A549 (cell line): ENCODE data around the gene CFAP92. TPM values are rescaled to one million over a fixed set of nuclear protein-coding genes. Genes with fewer than 3 reads are reported as not detected.

ENCODE experiments used
- ATAC-seq, 2 experiments: fragments of 200-7000 bp in 1 of 2; fragments of >200 bp in 1 of 2; cut with Nextera tagmentation in 1 of 2; cut with Tn5 transposase in 1 of 2; 3 replicates each; pipeline versions ENCODE4 v1.8.0 to v1.9.1; 2018 to 2020; ENCODE audit warnings: mild to moderate bottlenecking in 1 of 2, moderate library complexity in 1 of 2
- CTCF ChIA-PET: fragments of 300-600 bp; sonication (Branson Sonifier 250); formaldehyde crosslinking; extraction: SDS; loops from one replicate; lab custom pipeline; 2021; ENCODE audit warnings: antibody characterized with exemption, inconsistent platforms; lab: Yijun Ruan, JAX
- POLR2A ChIA-PET: fragments of 350-600 bp; formaldehyde crosslinking; extraction: SDS; loops from one replicate; lab custom pipeline; 2021; ENCODE audit warnings: antibody characterized with exemption, inconsistent platforms; lab: Yijun Ruan, JAX
- DNase-seq, 2 experiments: peaks; one replicate each; pipeline versions ENCODE4 v3.0.0 to v3.0.0-alpha.2; 2011 to 2016; ENCODE audit warnings: low read depth in 1 of 2, low spot score in 1 of 2
- FAIRE-seq: peaks from 2 replicates; lab custom pipeline; 2011; peaks lifted over from hg19 to GRCh38; lab: Jason Lieb, UNC
- H3K27ac ChIP-seq, 2 experiments: fragments of >200 bp; sonication (Bioruptor Twin); formaldehyde crosslinking; 3 replicates each; pipeline ENCODE4 v1.5.1; 2016 to 2017
- H3K4me1 ChIP-seq: fragments of >200 bp; sonication (Bioruptor Twin); formaldehyde crosslinking; 3 replicates; pipeline ENCODE4 v1.6.1; 2016
- H3K4me2 ChIP-seq: fragments of >200 bp; sonication (Bioruptor Twin); formaldehyde crosslinking; 3 replicates; pipeline ENCODE4 v1.6.1; 2016
- H3K4me3 ChIP-seq: fragments of >200 bp; sonication (Bioruptor Twin); formaldehyde crosslinking; 3 replicates; pipeline ENCODE4 v1.5.1; 2016
- H3K9me3 ChIP-seq: fragments of >200 bp; sonication (Bioruptor Twin); formaldehyde crosslinking; 3 replicates; pipeline ENCODE4 v1.6.1; 2016
- BHLHE40 ChIP-seq: IDR thresholded peaks from 2 replicates; pipeline ENCODE4 v1.6.1; 2012; ENCODE audit warnings: low read depth, low read length, inconsistent platforms
- CEBPB ChIP-seq, 2 experiments: fragments of >200 bp in 1 of 2; sonication (Bioruptor Twin) in 1 of 2; formaldehyde crosslinking in 1 of 2; IDR thresholded peaks; 2 replicates each; pipeline ENCODE4 v1.6.1; 2012 to 2016
- CHD2 ChIP-seq: fragments of 150-350 bp; IDR thresholded peaks from 2 replicates; pipeline ENCODE4 v1.6.1; 2014; ENCODE audit warnings: low read length; ENCODE audit not compliant: partially characterized antibody
- CTCF ChIP-seq: fragments of >200 bp; sonication (Bioruptor Twin); formaldehyde crosslinking; IDR thresholded peaks from 3 replicates; pipeline ENCODE4 v1.5.1; 2016
- E2F6 ChIP-seq: IDR thresholded peaks from 2 replicates; pipeline ENCODE4 v1.6.1; 2012; ENCODE audit warnings: low read depth, borderline replicate concordance
- EHF ChIP-seq: fragments of 250-450 bp; sonication (Bioruptor Pico); IDR thresholded peaks from 2 replicates; pipeline ENCODE4 v1.5.0; 2020; ENCODE audit warnings: mild to moderate bottlenecking
- ESRRA ChIP-seq: fragments of 150-350 bp; IDR thresholded peaks from 2 replicates; pipeline ENCODE4 v1.6.1; 2014; ENCODE audit warnings: mild to moderate bottlenecking, low read length, borderline replicate concordance
- FOSB ChIP-seq: fragments of 250-450 bp; sonication (Bioruptor Pico); IDR thresholded peaks from 2 replicates; pipeline ENCODE4 v1.5.0; 2020; ENCODE audit warnings: mild to moderate bottlenecking, moderate library complexity
- FOSL2 ChIP-seq, 2 experiments: fragments of 450-650 bp in 1 of 2; fragments of >200 bp in 1 of 2; sonication (Bioruptor Twin) in 1 of 2; formaldehyde crosslinking; IDR thresholded peaks; 2 replicates each; pipeline versions ENCODE4 v1.5.0 to v1.6.1; 2016 to 2020; ENCODE audit warnings: mild to moderate bottlenecking in 1 of 2, moderate library complexity in 1 of 2
- HDAC2 ChIP-seq: fragments of 200-600 bp; sonication (generic); IDR thresholded peaks from 2 replicates; pipeline ENCODE4 v1.6.1; 2016
- HEYL ChIP-seq: fragments of 250-450 bp; sonication (Bioruptor Pico); IDR thresholded peaks from 2 replicates; pipeline ENCODE4 v1.8.0; 2021; ENCODE audit warnings: mild to moderate bottlenecking, moderate library complexity
- JUNB ChIP-seq: fragments of >200 bp; sonication (Bioruptor Twin); formaldehyde crosslinking; IDR thresholded peaks from 2 replicates; pipeline ENCODE4 v1.6.1; 2016
- KDM5A ChIP-seq: fragments of 200-600 bp; sonication (generic); IDR thresholded peaks from 2 replicates; pipeline ENCODE4 v1.6.1; 2016; ENCODE audit warnings: antibody characterized with exemption, mild to moderate bottlenecking
- MAFK ChIP-seq: fragments of 450-650 bp; IDR thresholded peaks from 2 replicates; pipeline ENCODE4 v1.6.1; 2014; ENCODE audit not compliant: partially characterized antibody
- PBX3 ChIP-seq: IDR thresholded peaks from 2 replicates; pipeline ENCODE4 v1.6.1; 2012
- POLR2A ChIP-seq: IDR thresholded peaks from 2 replicates; pipeline ENCODE4 v1.6.1; 2012; ENCODE audit warnings: mild to moderate bottlenecking, low read length
- POLR2AphosphoS2 ChIP-seq: conservative IDR thresholded peaks from 2 replicates; pipeline ENCODE4 v1.6.1; 2012; ENCODE audit warnings: low read length, improper control_type of control experiment, inconsistent platforms
- RFX5 ChIP-seq: fragments of 450-650 bp; IDR thresholded peaks from 2 replicates; pipeline ENCODE4 v1.7.1; 2014; ENCODE audit warnings: antibody characterized with exemption, mild to moderate bottlenecking, moderate library complexity
- RNF2 ChIP-seq: fragments of 200-600 bp; sonication (generic); IDR thresholded peaks from 2 replicates; pipeline ENCODE4 v1.6.1; 2016; ENCODE audit warnings: low read depth, mild to moderate bottlenecking, antibody characterized with exemption, moderate library complexity, borderline replicate concordance
- USF2 ChIP-seq: fragments of 450-650 bp; IDR thresholded peaks from 2 replicates; pipeline ENCODE4 v1.6.1; 2014; ENCODE audit warnings: antibody characterized with exemption
- WGBS: methylation state at CpG from one replicate; pipeline ENCODE4 v1.1.6; 2017; ENCODE audit errors: missing lambda C conversion rate; 5-methylcytosine and 5-hydroxymethylcytosine counted together
- polyA plus RNA-seq, 4 experiments: library from polyadenylated mRNA; depleted of rRNA in 3 of 4; stranded (reverse); fragments of >200 nt; fragmentation: RNase III in 1 of 4; extraction: RNeasy Plus Mini Kit Qiagen cat#74134 plus additional on column Dnase treatment in 1 of 4; gene quantifications; 2 replicates in 3 of 4; 3 replicates in 1 of 4; pipeline ENCODE4 v1.2.3, GENCODE V29; 2011 to 2017

CFAP92 gene
- polyA plus RNA-seq, 2 of the 4 experiments (the other 2 are of a cell fraction) = not detected

GRCh38 chr3:129017484-129017899, 23.6 kb upstream of the CFAP92 start:
- H3K27ac ChIP-seq = no peak overlapping the region
- H3K4me1 ChIP-seq = peaks cover 16% of the 10 kb centered on the region
- TF ChIP-seq POLR2AphosphoS2 (no peak), BHLHE40 (no peak), CTCF (no peak), POLR2A (no peak), EHF (CRISPR knock-in tag) (no peak), FOSL2 (IDR thresholded peaks at IDR 0.05) (no peak), FOSL2 (CRISPR knock-in tag; IDR thresholded peaks at IDR 0.05) (no peak), RNF2 (no peak), ESRRA (no peak), FOSB (CRISPR knock-in tag) (no peak), HEYL (CRISPR knock-in tag) (no peak), E2F6 (no peak), KDM5A (no peak), RFX5 (no peak), CEBPB (IDR thresholded peaks at IDR 0.05) (no peak), HDAC2 (no peak)
- TF ChIP-seq, all 56 proteins: peak for 0
- ATAC-seq (no peak), DNase-seq (no peak), FAIRE-seq (no peak)
- POLR2A ChIA-PET = no interaction called here
- no peak overlapping the region for H3K4me3 ChIP-seq
- H3K4me2 ChIP-seq = no peak overlapping the region
- CTCF ChIA-PET = interaction anchor here (0.7 to 2.8 kb wide), 6 partner anchors 10 to 409 kb away, joined by 3 to 18 read pairs (median 6); no protein-coding TSS in a partner anchor
- no peaks in the 10 kb centered on the region for H3K9me3 ChIP-seq
- WGBS = 73% methylated on average over 7 of the region's 7 CpGs

GRCh38 chr3:129016720-129017483, 23.0 kb upstream of the CFAP92 start:
- no peak for ATAC-seq
- peak overlapping the region in 1 of 2 experiments; percentile 75; a peak in 2 of 6 replicates for H3K27ac ChIP-seq
- no peaks in the 10 kb centered on the region for H3K9me3 ChIP-seq
- H3K4me3 ChIP-seq = no peak overlapping the region
- peaks cover 16% of the 10 kb centered on the region for H3K4me1 ChIP-seq
- no peak for TF ChIP-seq MAFK
- WGBS = 87% methylated on average over 14 of the region's 14 CpGs
- ChIA-PET CTCF (interaction anchor here (0.7 to 2.8 kb wide), 7 partner anchors 9 to 408 kb away, joined by 3 to 18 read pairs (median 5); no protein-coding TSS in a partner anchor), POLR2A (no interaction called here)
- DNase-seq = no peak
- no peak for FAIRE-seq
- H3K4me2 ChIP-seq = no peak overlapping the region

- Histone ChIP-seq H3K4me2 (no peak overlapping the region), H3K27ac (peak overlapping the region; percentile 56 to 75), H3K4me3 (no peak overlapping the region), H3K4me1 (peaks cover 16% of the 10 kb centered on the region), H3K9me3 (no peaks in the 10 kb centered on the region)
- FAIRE-seq = no peak
- ATAC-seq = peak in 1 of 2 experiments; percentile 48; a peak in 2 of 6 replicates
- ChIA-PET CTCF (interaction anchor here (1.0 to 2.8 kb wide), 5 partner anchors 9 to 46 kb away, joined by 3 to 18 read pairs (median 8); no protein-coding TSS in a partner anchor), POLR2A (no interaction called here)
- DNase-seq = no peak
- 91% methylated on average over 1 of the region's 6 CpGs for WGBS
- TF ChIP-seq EHF (CRISPR knock-in tag) (no peak), PBX3 (no peak), ESRRA (no peak), JUNB (no peak), USF2 (no peak), CHD2 (no peak)
These were observed 22.5 kb upstream of the CFAP92 start for GRCh38 chr3:129016356-129016719.
